LHCN-M2 (cell line): ENCODE measurements around the gene KCTD1. TPM values are rescaled to one million over a fixed set of nuclear protein-coding genes. Genes with fewer than 3 reads are reported as not detected.

Experiments used
- DNase-seq: peaks from one replicate; pipeline ENCODE4 v3.0.0-alpha.2; 2012; ENCODE audit warnings: low read depth
- polyA plus RNA-seq: library from polyadenylated mRNA; unstranded; fragments of >200 nt; gene quantifications from one replicate; pipeline ENCODE4 v1.2.1, GENCODE V29; 2012; ENCODE audit warnings: missing spikeins
- total RNA-seq: library from RNA; depleted of rRNA; stranded (reverse); fragments of >200 nt; gene quantifications from 2 replicates; pipeline ENCODE4 v1.2.3, GENCODE V29; 2014; rRNA removed

Gene KCTD1
- total RNA-seq: 9.9 and 13.7 TPM in 2 replicates
- 6.8 TPM for polyA plus RNA-seq

GRCh38 chr18:26548415-26549262, at the start of gene KCTD1:
Gene KCTD1 (minus strand): TSS chr18:26548553. CDS start chr18:26548536, 17 bp downstream.
- DNase-seq: peak; percentile 88

GRCh38 chr18:26593365-26594320, 45.3 kb upstream of the KCTD1 start:
- DNase-seq: no peak

- DNase-seq: no peak
Measured at GRCh38 chr18:26584745-26585144, 36.4 kb upstream of the KCTD1 start.

GRCh38 chr18:26579941-26580618, 31.7 kb upstream of the KCTD1 start:
- DNase-seq: no peak

GRCh38 chr18:26575865-26576217, 27.5 kb upstream of the KCTD1 start:
- no peak for DNase-seq

- DNase-seq: peak; percentile 17
Measured at GRCh38 chr18:26574958-26575864, 26.9 kb upstream of the KCTD1 start.

GRCh38 chr18:26568926-26569665, 20.7 kb upstream of the KCTD1 start:
- DNase-seq: no peak

- DNase-seq: no peak
Measured at GRCh38 chr18:26568513-26568912, 20.2 kb upstream of the KCTD1 start.

GRCh38 chr18:26566874-26567555, 18.7 kb upstream of the KCTD1 start:
- DNase-seq: no peak

GRCh38 chr18:26565514-26565913, 17.2 kb upstream of the KCTD1 start:
- DNase-seq: no peak

GRCh38 chr18:26563024-26563423, 14.7 kb upstream of the KCTD1 start:
- no peak for DNase-seq

GRCh38 chr18:26562568-26562967, 14.2 kb upstream of the KCTD1 start:
- no peak for DNase-seq

- DNase-seq: no peak
Measured at GRCh38 chr18:26561769-26562168, 13.4 kb upstream of the KCTD1 start.

- no peak for DNase-seq
Measured at GRCh38 chr18:26556573-26556972, 8.2 kb upstream of the KCTD1 start.

- no peak for DNase-seq
Measured at GRCh38 chr18:26555804-26556553, 7.6 kb upstream of the KCTD1 start.

- DNase-seq: no peak
Measured at GRCh38 chr18:26553943-26554342, 5.6 kb upstream of the KCTD1 start.

GRCh38 chr18:26551695-26552081, 3.3 kb upstream of the KCTD1 start:
- no peak for DNase-seq

GRCh38 chr18:26550998-26551694, 2.8 kb upstream of the KCTD1 start:
- DNase-seq: no peak
